ENCODE data around the gene CD209. TPM values are rescaled to one million over a fixed set of nuclear protein-coding genes. Genes with fewer than 3 reads are reported as not detected.
A peak's percentile ranks its signal among the peaks of the same experiment; 100 is the strongest.

The CD209 gene
- total and polyA plus RNA-seq, 9 of the 15 experiments (the other 6 are each of a cell fraction or from before 2014, with no cell fraction given): 0.01 TPM; not detected in 8

DNA sequence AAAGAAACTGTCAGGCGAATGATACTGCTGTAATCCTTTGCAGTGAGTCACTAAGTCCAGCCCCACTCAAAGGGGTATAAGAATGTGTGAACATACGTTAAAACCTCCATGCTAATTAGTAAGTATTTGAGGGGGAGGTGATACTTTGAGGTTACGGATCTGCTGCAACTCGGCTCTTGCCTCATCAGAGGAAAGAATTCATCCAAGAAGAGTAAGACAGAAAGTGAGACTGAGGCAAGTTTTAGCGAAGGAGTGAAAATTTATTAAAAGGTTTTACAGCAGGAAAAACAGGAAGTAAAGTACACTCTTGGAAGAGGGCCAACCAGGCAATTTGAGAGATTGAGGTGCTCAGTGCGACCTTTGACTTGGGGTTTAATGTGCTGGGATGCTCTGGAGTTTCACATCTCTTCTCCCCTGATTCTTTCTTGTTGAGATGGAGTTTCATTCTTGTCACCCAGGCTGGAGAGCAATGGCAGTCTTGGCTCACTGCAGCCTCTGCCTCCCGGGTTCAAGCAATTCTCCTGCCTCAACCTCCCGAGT is 25.5 kb upstream of the CD209 start (continued):
- TF ChIP-seq CBFA2T3 (IDR thresholded peaks at IDR 0.05): no peak
- no peak for TF ChIP-seq NBN (IDR thresholded peaks at IDR 0.05; ENCODE audit: low read depth)
- no peak for TF ChIP-seq CXXC5 (CRISPR knock-in tag; IDR thresholded peaks at IDR 0.05)
- TF ChIP-seq ARID1B (IDR thresholded peaks at IDR 0.05): 0 out of 2 replicates have a peak, but pooled peaks have one; percentile 21

DNA sequence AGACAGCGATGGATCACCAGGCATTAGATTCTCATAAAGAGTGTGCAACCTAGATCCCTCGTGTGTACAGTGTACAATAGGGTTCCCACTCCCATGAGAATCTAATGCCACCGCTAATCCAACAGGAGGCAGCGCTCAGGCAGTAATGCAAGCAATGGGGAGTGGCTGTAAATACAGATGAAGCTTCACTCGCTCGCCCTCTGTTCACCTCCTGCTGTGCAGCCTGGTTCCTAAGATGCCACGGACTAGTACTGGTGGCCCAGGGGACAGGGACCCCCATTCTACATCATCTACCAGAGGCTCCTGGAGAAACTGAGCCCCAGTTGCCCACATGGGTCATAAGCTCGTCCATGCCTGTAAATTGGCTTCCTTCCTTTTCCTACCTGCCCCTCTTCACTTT is 23.7 kb upstream of the CD209 start:
- intact Hi-C loops (cut with micrococcal nuclease): no loop called here
- no peak for ATAC-seq
- TF ChIP-seq, protein P1, sequence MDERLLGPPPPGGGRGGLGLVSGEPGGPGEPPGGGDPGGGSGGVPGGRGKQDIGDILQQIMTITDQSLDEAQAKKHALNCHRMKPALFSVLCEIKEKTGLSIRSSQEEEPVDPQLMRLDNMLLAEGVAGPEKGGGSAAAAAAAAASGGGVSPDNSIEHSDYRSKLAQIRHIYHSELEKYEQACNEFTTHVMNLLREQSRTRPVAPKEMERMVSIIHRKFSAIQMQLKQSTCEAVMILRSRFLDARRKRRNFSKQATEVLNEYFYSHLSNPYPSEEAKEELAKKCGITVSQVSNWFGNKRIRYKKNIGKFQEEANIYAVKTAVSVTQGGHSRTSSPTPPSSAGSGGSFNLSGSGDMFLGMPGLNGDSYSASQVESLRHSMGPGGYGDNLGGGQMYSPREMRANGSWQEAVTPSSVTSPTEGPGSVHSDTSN (CRISPR knock-in tag; IDR thresholded peaks at IDR 0.05; ENCODE audit: low read depth): no peak
- TF ChIP-seq, protein P1 (tag; conservative IDR thresholded peaks at IDR 0.05; ENCODE audit: low read depth): no peak
- no peak for TF ChIP-seq NFATC3 (IDR thresholded peaks at IDR 0.05)
- TF ChIP-seq ELK1 (CRISPR knock-in tag; IDR thresholded peaks at IDR 0.05): no peak
- TF ChIP-seq ZNF311 (CRISPR knock-in tag; IDR thresholded peaks at IDR 0.05): no peak
- no peak for TF ChIP-seq TAL1 (IDR thresholded peaks at IDR 0.05)
- no peak for TF ChIP-seq ZNF121 (CRISPR knock-in tag; conservative IDR thresholded peaks at IDR 0.05)
- no peak for TF ChIP-seq ZHX1 (conservative IDR thresholded peaks at IDR 0.05; ENCODE audit: low read length)
- no peak for TF ChIP-seq RBM39 (optimal IDR thresholded peaks at IDR 0.05; ENCODE audit: low read depth, low read length)
- no peak for TF ChIP-seq ZNF197 (CRISPR knock-in tag; IDR thresholded peaks at IDR 0.05; ENCODE audit: low read depth)
- no peak for TF ChIP-seq PHF21A (IDR thresholded peaks at IDR 0.05; ENCODE audit: borderline replicate concordance, low read depth)
- no peak for TF ChIP-seq DACH1 (IDR thresholded peaks at IDR 0.05; ENCODE audit: partially characterized antibody)
- no peak for TF ChIP-seq ZEB2 (IDR thresholded peaks at IDR 0.05)

More for the DNA sequence above, 23.7 kb upstream of the CD209 start:
- H3K36me3 ChIP-seq (ENCODE audit: control insufficient read depth, insufficient read depth, low read length): no peaks in the 10 kb centered on the region
- no peaks in the 10 kb centered on the region for H4K20me1 ChIP-seq (replicated peaks; ENCODE audit: control insufficient read depth, insufficient read depth, low read length)
- no peak overlapping the region for H3K27ac ChIP-seq (ENCODE audit: extremely low read depth, low read depth, low read length)
- POLR2A ChIA-PET: interaction anchor here (0.6 kb wide), 1 partner anchor 21 kb away, joined by 3 read pairs; no protein-coding TSS in a partner anchor
- no peaks in the 10 kb centered on the region for H3K9me3 ChIP-seq (replicated peaks; ENCODE audit: control insufficient read depth, insufficient read depth, low read depth, low read length)
- BruUV-seq (replicated peaks): no TSS peak
- no peaks in the 10 kb centered on the region for H3K79me2 ChIP-seq (ENCODE audit: control insufficient read depth, insufficient read depth, low read length)
- DNase-seq (ENCODE audit: extremely low read depth in 1 of 4, low spot score in 3 of 4): no peak
- no peak overlapping the region for H3K4me2 ChIP-seq (ENCODE audit: insufficient read depth, low read length)
- no peak overlapping the region for H3K9ac ChIP-seq (ENCODE audit: insufficient read depth in 1 of 2, low read depth in 2 of 2, low read length in 2 of 2)
- CTCF ChIA-PET (ENCODE audit: low intra/inter-chr PET ratio): no interaction called here
- in situ Hi-C loops (cut with MboI): no loop called here
- H2AFZ ChIP-seq (ENCODE audit: low read depth, low read length): no peak overlapping the region
- WGBS (ENCODE audit: insufficient coverage, low coverage, missing lambda C conversion rate): 0% methylated on average over 8 of the region's 8 CpGs
- no peaks in the 10 kb centered on the region for H3K9me1 ChIP-seq (ENCODE audit: control insufficient read depth, insufficient read depth, low read length)
- FAIRE-seq: no peak
- H3K27me3 ChIP-seq (ENCODE audit: control insufficient read depth in 2 of 2, insufficient read depth in 2 of 2, low read length in 2 of 2): peaks cover 26 to 55% of the 10 kb centered on the region in 2 experiments; a peak in 4 of 5 replicates
- peaks cover 0 to 2% of the 10 kb centered on the region in 2 experiments; a peak in 3 of 5 replicates for H3K4me1 ChIP-seq (replicated peaks in 1 of 2; ENCODE audit: control insufficient read depth in 2 of 2, insufficient read depth in 2 of 2, low read length in 2 of 2)
- no peak overlapping the region for H3K4me3 ChIP-seq

Data from K562 (cell line).